HG03025 (cell line): ENCODE results near the gene HPS6.

Source experiments
- ATAC-seq: cut with Tn5 transposase; IDR thresholded peaks from one replicate; pipeline ENCODE4 v1.9.1; 2021; ENCODE audit warnings: mild to moderate bottlenecking, moderate library complexity; ENCODE audit not compliant: unreplicated experiment, low FRiP score

The HPS6 gene

GRCh38 chr10:102067091-102067916 lies 2.2 kb downstream of the HPS6 start:
- no peak for ATAC-seq

- no peak for ATAC-seq
Observed at GRCh38 chr10:102068216-102068615, 3.1 kb downstream of the HPS6 start.

- ATAC-seq = no peak
Observed at GRCh38 chr10:102069071-102069470, 3.9 kb downstream of the HPS6 start.

GRCh38 chr10:102072673-102073527 lies 7.8 kb downstream of the HPS6 start:
- no peak for ATAC-seq

GRCh38 chr10:102083541-102083940 lies 18.4 kb downstream of the HPS6 start:
- no peak for ATAC-seq

- ATAC-seq = no peak
Observed at GRCh38 chr10:102085336-102085735, 20.2 kb downstream of the HPS6 start.

- ATAC-seq = no peak
Observed at GRCh38 chr10:102086196-102086595, 21.0 kb downstream of the HPS6 start.

- no peak for ATAC-seq
Observed at GRCh38 chr10:102090772-102091171, 25.6 kb downstream of the HPS6 start.

- no peak for ATAC-seq
Observed at GRCh38 chr10:102096449-102096848, 31.3 kb downstream of the HPS6 start.

GRCh38 chr10:102101152-102101551 lies 36.0 kb downstream of the HPS6 start:
- ATAC-seq = no peak

- no peak for ATAC-seq
Observed at GRCh38 chr10:102102421-102102820, 37.3 kb downstream of the HPS6 start.

GRCh38 chr10:102106998-102107397 lies 41.8 kb downstream of the HPS6 start:
- no peak for ATAC-seq

- no peak for ATAC-seq
Observed at GRCh38 chr10:102109166-102110116, 44.3 kb downstream of the HPS6 start.

GRCh38 chr10:102111276-102111675 lies 46.1 kb downstream of the HPS6 start:
- ATAC-seq = no peak

GRCh38 chr10:102112210-102112817 lies 47.2 kb downstream of the HPS6 start:
- ATAC-seq = no peak

- no peak for ATAC-seq
Observed at GRCh38 chr10:102113261-102113955, 48.3 kb downstream of the HPS6 start.

GRCh38 chr10:102113956-102114857 lies 49.1 kb downstream of the HPS6 start:
- no peak for ATAC-seq

- ATAC-seq = no peak
Observed at GRCh38 chr10:102114861-102115618, 49.9 kb downstream of the HPS6 start.
